Bronchial epithelial cell (primary cell): ENCODE results near the gene AAK1. TPM values are rescaled to one million over a fixed set of nuclear protein-coding genes. Genes with fewer than 3 reads are reported as not detected.

Source experiments
- DNase-seq: peaks from one replicate; pipeline ENCODE4 v3.0.0-alpha.2; 2010; ENCODE audit warnings: low read depth
- FAIRE-seq: peaks from 2 replicates; lab custom pipeline; 2011; peaks lifted over from hg19 to GRCh38; lab: Jason Lieb, UNC
- H3K27me3 ChIP-seq: 2 replicates; pipeline ENCODE4 v1.5.1; 2011; ENCODE audit warnings: low read length; ENCODE audit not compliant: control insufficient read depth, insufficient read depth
- H3K36me3 ChIP-seq: 2 replicates; pipeline ENCODE4 v1.5.1; 2011; ENCODE audit warnings: low read length; ENCODE audit not compliant: control insufficient read depth, insufficient read depth
- H3K4me3 ChIP-seq: 2 replicates; pipeline ENCODE4 v1.5.1; 2011; ENCODE audit warnings: mild to moderate bottlenecking, low read depth, low read length, control low read depth
- CTCF ChIP-seq: IDR thresholded peaks from 2 replicates; pipeline ENCODE4 v1.5.1; 2011; ENCODE audit warnings: mild to moderate bottlenecking, moderate library complexity, low read length, control low read depth, inconsistent platforms; ENCODE audit not compliant: insufficient read depth, severe bottlenecking
- total RNA-seq: library from RNA; depleted of rRNA; stranded (reverse); fragments of >200 nt; gene quantifications from 2 replicates; pipeline ENCODE4 v1.2.1, GENCODE V29; 2014

The AAK1 gene
- total RNA-seq, 1 donor from 2014 or later, result 17.9 TPM

GRCh38 chr2:69629921-69630608 lies 13.5 kb downstream of the AAK1 start:
- H3K4me3 ChIP-seq, result no peak overlapping the region
- FAIRE-seq (no peak), DNase-seq (no peak)
- H3K36me3 ChIP-seq, result no peaks in the 10 kb centered on the region
- no peak for TF ChIP-seq CTCF
- H3K27me3 ChIP-seq, result no peaks in the 10 kb centered on the region

DNA sequence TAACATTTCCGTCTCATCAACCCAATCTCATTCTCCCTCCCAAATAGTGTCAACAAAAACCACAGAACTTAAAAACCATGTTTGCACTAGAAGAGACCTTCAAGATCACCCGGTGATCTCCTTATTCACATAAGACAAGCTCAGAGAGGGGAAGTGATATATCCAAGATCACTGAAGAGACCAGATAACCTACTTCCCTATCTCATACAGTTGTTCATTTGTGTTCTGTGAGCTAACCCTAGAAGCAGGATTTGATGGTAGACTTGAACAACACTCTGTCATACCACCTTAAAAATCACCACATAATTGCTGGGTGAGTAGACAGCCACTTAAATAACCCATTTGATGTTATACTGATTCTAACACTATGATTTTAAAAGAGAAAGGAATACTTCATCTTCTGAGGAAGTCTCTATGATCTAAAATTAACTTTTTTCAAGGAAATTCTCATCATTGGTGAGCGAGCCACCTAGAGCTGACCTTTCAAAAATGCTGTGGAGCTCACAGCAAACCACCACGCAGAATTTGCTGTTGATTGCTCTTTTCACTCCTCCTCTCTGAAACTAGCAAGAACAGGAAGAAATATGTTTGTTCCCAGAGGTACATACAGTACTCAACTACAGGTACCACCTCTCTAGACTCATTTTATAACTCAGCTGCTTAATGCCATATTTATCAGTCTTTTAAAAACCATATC lies 15.1 kb downstream of the AAK1 start:
- TF ChIP-seq CTCF, result no peak
- Histone ChIP-seq H3K27me3 (no peaks in the 10 kb centered on the region), H3K4me3 (no peak overlapping the region), H3K36me3 (no peaks in the 10 kb centered on the region)
- DNase-seq (no peak), FAIRE-seq (no peak)

- DNase-seq (no peak), FAIRE-seq (no peak)
- no peak overlapping the region for H3K4me3 ChIP-seq
- no peaks in the 10 kb centered on the region for H3K36me3 ChIP-seq
- TF ChIP-seq CTCF, result no peak
- H3K27me3 ChIP-seq, result no peaks in the 10 kb centered on the region
Observed at GRCh38 chr2:69625078-69625795, 18.3 kb downstream of the AAK1 start.

- Histone ChIP-seq H3K27me3 (no peaks in the 10 kb centered on the region), H3K4me3 (no peak overlapping the region), H3K36me3 (no peaks in the 10 kb centered on the region)
- TF ChIP-seq CTCF, result no peak
- FAIRE-seq (no peak), DNase-seq (no peak)
Observed at GRCh38 chr2:69624611-69625010, 18.9 kb downstream of the AAK1 start.

DNA sequence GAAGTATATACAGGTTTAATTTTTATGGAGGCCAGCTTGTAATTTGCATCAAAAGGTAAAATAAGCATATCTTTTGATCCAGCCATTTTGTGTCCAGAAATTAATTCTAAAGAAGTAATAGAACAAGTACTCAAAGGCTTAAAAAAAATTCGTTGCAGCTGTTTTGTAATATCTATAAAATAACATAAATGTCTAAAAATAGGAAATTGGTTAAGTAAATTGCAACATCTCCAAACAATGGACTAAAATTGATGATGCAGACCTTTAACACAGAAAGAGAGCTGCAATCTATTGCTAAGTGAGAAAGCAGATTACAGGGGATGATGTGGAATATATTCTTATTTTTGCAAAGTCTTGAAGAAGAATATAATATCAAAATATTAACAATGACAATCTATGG lies 19.4 kb downstream of the AAK1 start:
- H3K36me3 ChIP-seq, result no peaks in the 10 kb centered on the region
- no peak overlapping the region for H3K4me3 ChIP-seq
- TF ChIP-seq CTCF, result no peak
- no peak for FAIRE-seq
- no peaks in the 10 kb centered on the region for H3K27me3 ChIP-seq
- DNase-seq, result no peak
